ENCODE results near the gene GALNT1. TPM values are rescaled to one million over a fixed set of nuclear protein-coding genes. Genes with fewer than 3 reads are reported as not detected.

The GALNT1 gene
- polyA plus RNA-seq, 2 of the 4 experiments (the other 2 are of a cell fraction), result 97.4 to 113 TPM

DNA sequence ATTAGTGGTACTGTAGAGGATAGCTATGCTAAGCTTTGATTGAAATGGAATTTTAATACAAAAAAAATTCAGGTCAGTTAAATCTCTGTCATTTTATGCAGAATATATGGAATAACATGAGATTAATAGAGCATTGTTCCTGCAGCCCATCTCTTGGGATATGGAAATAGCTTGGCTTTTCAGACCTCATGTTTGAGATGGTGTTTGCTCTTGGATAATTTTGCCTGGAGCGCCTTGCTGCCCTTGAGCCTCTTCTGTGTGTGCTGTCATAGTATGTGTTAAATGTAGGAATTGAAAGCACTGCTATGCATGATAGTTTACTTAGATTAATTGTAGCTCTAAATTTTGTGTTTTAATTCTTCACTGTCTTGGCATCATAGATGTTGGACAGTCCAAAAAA, 27.7 kb downstream of the GALNT1 start:
- Histone ChIP-seq H3K27ac (no peak overlapping the region), H3K9me3 (no peaks in the 10 kb centered on the region), H3K4me2 (0 out of 3 replicates have a peak overlapping the region, but pooled peaks have one; percentile 8), H3K4me1 (peaks cover 68% of the 10 kb centered on the region), H3K4me3 (no peak overlapping the region)
- DNase-seq (ENCODE audit: low read depth in 1 of 2, low spot score in 1 of 2) (no peak), ATAC-seq (no peak), FAIRE-seq (no peak)
- ChIA-PET POLR2A (no interaction called here), CTCF (no interaction called here)
- TF ChIP-seq NFE2L2 (conservative IDR thresholded peaks at IDR 0.05; ENCODE audit: low read length), result no peak
- WGBS (ENCODE audit: missing lambda C conversion rate), result 86% methylated on average over 1 of the region's 1 CpG

DNA sequence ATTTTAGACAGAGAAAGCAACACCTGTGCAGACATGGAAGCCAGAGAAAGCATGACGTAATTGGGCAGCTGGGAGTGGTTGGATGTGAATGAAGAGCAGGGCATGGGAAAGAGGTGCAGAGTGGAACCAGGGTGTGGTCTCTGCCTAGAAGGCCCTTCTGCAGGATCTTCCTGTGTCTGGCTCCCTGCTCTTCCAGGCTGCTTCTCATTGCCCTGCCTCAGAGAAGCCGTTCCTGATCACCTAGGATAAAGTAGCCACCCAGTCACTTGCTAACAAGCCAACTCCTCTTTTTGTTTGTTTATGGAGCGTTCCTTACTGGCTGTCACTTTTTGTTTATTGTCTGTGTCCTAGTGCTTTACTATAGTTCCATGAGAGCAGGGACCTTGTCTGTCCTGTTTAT, 28.5 kb downstream of the GALNT1 start:
- no peak overlapping the region for H3K4me3 ChIP-seq
- 52% methylated on average over 3 of the region's 3 CpGs for WGBS (ENCODE audit: missing lambda C conversion rate)
- no peaks in the 10 kb centered on the region for H3K9me3 ChIP-seq
- TF ChIP-seq FOXS1 (CRISPR knock-in tag; IDR thresholded peaks at IDR 0.05), result no peak
- TF ChIP-seq HOXA7 (CRISPR knock-in tag; IDR thresholded peaks at IDR 0.05), result no peak
- no peak for TF ChIP-seq JUNB (IDR thresholded peaks at IDR 0.05)
- no peak for TF ChIP-seq RFX5 (IDR thresholded peaks at IDR 0.05)
- no peak for TF ChIP-seq MAZ (IDR thresholded peaks at IDR 0.05; ENCODE audit: borderline replicate concordance, low read depth, low read length)
- TF ChIP-seq POLR2AphosphoS2 (conservative IDR thresholded peaks at IDR 0.05; ENCODE audit: low read length), result no peak
- no peak for TF ChIP-seq TFCP2L1 (CRISPR knock-in tag; IDR thresholded peaks at IDR 0.05)
- TF ChIP-seq, protein P1, sequence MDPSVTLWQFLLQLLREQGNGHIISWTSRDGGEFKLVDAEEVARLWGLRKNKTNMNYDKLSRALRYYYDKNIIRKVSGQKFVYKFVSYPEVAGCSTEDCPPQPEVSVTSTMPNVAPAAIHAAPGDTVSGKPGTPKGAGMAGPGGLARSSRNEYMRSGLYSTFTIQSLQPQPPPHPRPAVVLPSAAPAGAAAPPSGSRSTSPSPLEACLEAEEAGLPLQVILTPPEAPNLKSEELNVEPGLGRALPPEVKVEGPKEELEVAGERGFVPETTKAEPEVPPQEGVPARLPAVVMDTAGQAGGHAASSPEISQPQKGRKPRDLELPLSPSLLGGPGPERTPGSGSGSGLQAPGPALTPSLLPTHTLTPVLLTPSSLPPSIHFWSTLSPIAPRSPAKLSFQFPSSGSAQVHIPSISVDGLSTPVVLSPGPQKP (IDR thresholded peaks at IDR 0.05; ENCODE audit: low read depth, low read length), result no peak
- TF ChIP-seq FOSB (CRISPR knock-in tag; IDR thresholded peaks at IDR 0.05), result no peak
- TF ChIP-seq ESRRA (IDR thresholded peaks at IDR 0.05; ENCODE audit: borderline replicate concordance, low read length), result no peak
- TF ChIP-seq, protein P2, sequence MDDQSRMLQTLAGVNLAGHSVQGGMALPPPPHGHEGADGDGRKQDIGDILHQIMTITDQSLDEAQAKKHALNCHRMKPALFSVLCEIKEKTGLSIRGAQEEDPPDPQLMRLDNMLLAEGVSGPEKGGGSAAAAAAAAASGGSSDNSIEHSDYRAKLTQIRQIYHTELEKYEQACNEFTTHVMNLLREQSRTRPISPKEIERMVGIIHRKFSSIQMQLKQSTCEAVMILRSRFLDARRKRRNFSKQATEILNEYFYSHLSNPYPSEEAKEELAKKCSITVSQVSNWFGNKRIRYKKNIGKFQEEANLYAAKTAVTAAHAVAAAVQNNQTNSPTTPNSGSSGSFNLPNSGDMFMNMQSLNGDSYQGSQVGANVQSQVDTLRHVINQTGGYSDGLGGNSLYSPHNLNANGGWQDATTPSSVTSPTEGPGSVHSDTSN (IDR thresholded peaks at IDR 0.05), result no peak
- TF ChIP-seq NFE2L2 (conservative IDR thresholded peaks at IDR 0.05; ENCODE audit: low read length), result no peak
- TF ChIP-seq HEYL (CRISPR knock-in tag; IDR thresholded peaks at IDR 0.05), result no peak
- no peak for TF ChIP-seq KDM1A (IDR thresholded peaks at IDR 0.05; ENCODE audit: low read depth)
- TF ChIP-seq, protein P3, sequence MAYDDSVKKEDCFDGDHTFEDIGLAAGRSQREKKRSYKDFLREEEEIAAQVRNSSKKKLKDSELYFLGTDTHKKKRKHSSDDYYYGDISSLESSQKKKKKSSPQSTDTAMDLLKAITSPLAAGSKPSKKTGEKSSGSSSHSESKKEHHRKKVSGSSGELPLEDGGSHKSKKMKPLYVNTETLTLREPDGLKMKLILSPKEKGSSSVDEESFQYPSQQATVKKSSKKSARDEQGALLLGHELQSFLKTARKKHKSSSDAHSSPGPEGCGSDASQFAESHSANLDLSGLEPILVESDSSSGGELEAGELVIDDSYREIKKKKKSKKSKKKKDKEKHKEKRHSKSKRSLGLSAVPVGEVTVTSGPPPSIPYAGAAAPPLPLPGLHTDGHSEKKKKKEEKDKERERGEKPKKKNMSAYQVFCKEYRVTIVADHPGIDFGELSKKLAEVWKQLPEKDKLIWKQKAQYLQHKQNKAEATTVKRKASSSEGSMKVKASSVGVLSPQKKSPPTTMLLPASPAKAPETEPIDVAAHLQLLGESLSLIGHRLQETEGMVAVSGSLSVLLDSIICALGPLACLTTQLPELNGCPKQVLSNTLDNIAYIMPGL (CRISPR knock-in tag; IDR thresholded peaks at IDR 0.05; ENCODE audit: borderline replicate concordance), result no peak
- no peak for TF ChIP-seq NR3C1 (IDR thresholded peaks at IDR 0.05)
- TF ChIP-seq, protein P4, sequence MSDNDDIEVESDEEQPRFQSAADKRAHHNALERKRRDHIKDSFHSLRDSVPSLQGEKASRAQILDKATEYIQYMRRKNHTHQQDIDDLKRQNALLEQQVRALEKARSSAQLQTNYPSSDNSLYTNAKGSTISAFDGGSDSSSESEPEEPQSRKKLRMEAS (IDR thresholded peaks at IDR 0.05), result no peak
- TF ChIP-seq MYC (IDR thresholded peaks at IDR 0.05; ENCODE audit: borderline replicate concordance, low read length), result no peak
- no peak for FAIRE-seq
- H3K4me1 ChIP-seq, result peaks cover 76% of the 10 kb centered on the region
- ChIA-PET CTCF (no interaction called here), POLR2A (no interaction called here)
- peak in 1 of 2 experiments; percentile 18 for DNase-seq (ENCODE audit: low read depth in 1 of 2, low spot score in 1 of 2)
- 0 out of 6 replicates have a peak overlapping the region, but pooled peaks of 1 of the 2 experiments have one; percentile 13 for H3K27ac ChIP-seq
- peak overlapping the region; percentile 38; the same call in 2 of the 3 replicates for H3K4me2 ChIP-seq
- peak; percentile 34 to 54; a peak in 2 of 6 replicates for ATAC-seq

DNA sequence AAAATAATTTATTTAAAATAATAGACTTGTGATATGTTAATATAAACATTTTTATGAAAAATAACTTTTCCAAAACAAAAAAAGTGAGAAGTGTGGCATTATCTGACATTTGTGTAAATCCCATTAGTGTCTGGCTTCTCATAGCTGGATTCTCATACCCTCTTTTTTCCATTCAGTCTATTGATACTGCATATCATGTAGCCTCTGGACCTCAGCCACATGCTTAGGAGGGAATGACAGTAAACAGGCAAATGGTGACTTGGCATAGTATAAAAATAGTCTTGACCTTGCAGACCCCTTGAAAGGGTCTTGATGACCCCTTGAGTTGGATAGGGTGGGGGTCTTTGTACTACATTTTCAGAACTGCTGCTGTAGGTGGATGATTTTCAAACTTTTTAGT, 29.2 kb downstream of the GALNT1 start:
- peaks cover 76% of the 10 kb centered on the region for H3K4me1 ChIP-seq
- H3K4me2 ChIP-seq, result peak overlapping the region; percentile 38; the same call in 1 of the 3 replicates
- H3K27ac ChIP-seq, result 0 out of 6 replicates have a peak overlapping the region, but pooled peaks of 1 of the 2 experiments have one; percentile 32
- no peak for TF ChIP-seq CEBPB (IDR thresholded peaks at IDR 0.05)
- TF ChIP-seq POLR2AphosphoS2 (conservative IDR thresholded peaks at IDR 0.05; ENCODE audit: low read length), result no peak
- no peak for TF ChIP-seq BHLHE40 (IDR thresholded peaks at IDR 0.05; ENCODE audit: low read depth, low read length)
- TF ChIP-seq HDAC2 (IDR thresholded peaks at IDR 0.05), result no peak
- TF ChIP-seq, protein P3 (CRISPR knock-in tag; IDR thresholded peaks at IDR 0.05; ENCODE audit: borderline replicate concordance), result no peak
- TF ChIP-seq RARB (CRISPR knock-in tag; IDR thresholded peaks at IDR 0.05), result no peak
- no peak for TF ChIP-seq SMC3 (IDR thresholded peaks at IDR 0.05)
- no peak for TF ChIP-seq ZFP36 (IDR thresholded peaks at IDR 0.05; ENCODE audit: borderline replicate concordance, partially characterized antibody)
- no peak for TF ChIP-seq POLR2A (IDR thresholded peaks at IDR 0.05; ENCODE audit: low read length)
- TF ChIP-seq, protein P4 (IDR thresholded peaks at IDR 0.05), result no peak
- TF ChIP-seq JUNB (IDR thresholded peaks at IDR 0.05), result no peak
- TF ChIP-seq PHF8 (IDR thresholded peaks at IDR 0.05; ENCODE audit: borderline replicate concordance, low read depth), result no peak
- no peak for TF ChIP-seq HOXB13 (CRISPR knock-in tag; IDR thresholded peaks at IDR 0.05; ENCODE audit: low read depth)
- TF ChIP-seq ESRRA (IDR thresholded peaks at IDR 0.05; ENCODE audit: borderline replicate concordance, low read length), result no peak
- TF ChIP-seq FOXS1 (CRISPR knock-in tag; IDR thresholded peaks at IDR 0.05), result no peak
- TF ChIP-seq, protein P1 (IDR thresholded peaks at IDR 0.05; ENCODE audit: low read depth, low read length), result no peak
- no peak for TF ChIP-seq KDM1A (IDR thresholded peaks at IDR 0.05; ENCODE audit: low read depth)
- H3K9me3 ChIP-seq, result no peaks in the 10 kb centered on the region
- ATAC-seq (no peak), DNase-seq (ENCODE audit: low read depth in 1 of 2, low spot score in 1 of 2) (no peak), FAIRE-seq (no peak)
- ChIA-PET POLR2A (no interaction called here), CTCF (no interaction called here)
- H3K4me3 ChIP-seq, result no peak overlapping the region
